ACC112 (cell line): Measurements from ENCODE around the gene MCC.

Experiments
- H2AFZ ChIP-seq: fragments of 200-600 bp; sonication (generic); one replicate; pipeline ENCODE4 v1.6.0; 2017; ENCODE audit warnings: antibody characterized with exemption, low read length; ENCODE audit not compliant: unreplicated experiment
- H3K27ac ChIP-seq: fragments of 200-600 bp; sonication (generic); 2 replicates; pipeline ENCODE4 v1.5.1; 2014; ENCODE audit warnings: low read depth, mild to moderate bottlenecking, antibody characterized with exemption, low read length, moderate library complexity
- H3K27me3 ChIP-seq: fragments of 200-600 bp; sonication (generic); 2 replicates; pipeline ENCODE4 v1.6.1; 2014; ENCODE audit warnings: mild to moderate bottlenecking, antibody characterized with exemption, low read length, moderate library complexity, mixed read lengths; ENCODE audit not compliant: insufficient read depth
- H3K36me3 ChIP-seq: fragments of 200-600 bp; sonication (generic); 2 replicates; pipeline ENCODE4 v1.6.1; 2016; ENCODE audit warnings: mild to moderate bottlenecking, antibody characterized with exemption, low read length, moderate library complexity, mixed read lengths; ENCODE audit not compliant: insufficient read depth
- H3K4me1 ChIP-seq: fragments of 200-600 bp; sonication (generic); one replicate; pipeline ENCODE4 v1.6.1; 2016; ENCODE audit warnings: low read length, mixed read lengths; ENCODE audit not compliant: insufficient read depth, unreplicated experiment, control insufficient read depth
- H3K4me3 ChIP-seq: fragments of 200-600 bp; sonication (generic); 2 replicates; pipeline ENCODE4 v1.5.1; 2014; ENCODE audit warnings: mild to moderate bottlenecking, low read depth, low read length
- H3K79me2 ChIP-seq: fragments of 200-600 bp; sonication (generic); one replicate; pipeline ENCODE4 v1.6.0; 2016; ENCODE audit warnings: low read length; ENCODE audit not compliant: control insufficient read depth, unreplicated experiment, insufficient read depth

MCC gene

DNA sequence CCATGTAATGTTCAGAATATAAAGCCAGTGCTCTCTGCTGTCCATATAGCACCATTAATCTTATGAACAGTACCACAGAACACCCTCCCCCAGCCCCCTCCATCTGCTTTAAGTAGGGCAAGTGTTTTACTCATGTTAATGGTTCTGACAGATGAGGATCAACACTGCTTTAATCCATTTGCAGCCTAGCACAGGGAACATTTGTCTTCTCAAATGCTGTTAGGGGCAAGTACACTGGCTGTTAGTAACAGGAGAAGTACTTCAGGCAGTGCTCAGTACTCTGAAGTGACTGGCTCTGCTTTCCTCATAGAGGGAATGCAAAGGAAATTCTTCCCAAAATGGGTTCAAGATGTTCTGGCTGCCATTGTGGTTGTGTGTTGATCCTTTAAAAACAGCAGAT is 309.1 kb downstream of the MCC start:
- Histone ChIP-seq H3K36me3 (no peaks in the 10 kb centered on the region), H3K79me2 (no peaks in the 10 kb centered on the region), H3K27ac (no peak overlapping the region), H3K27me3 (no peaks in the 10 kb centered on the region), H3K4me1 (no peaks in the 10 kb centered on the region), H3K4me3 (no peak overlapping the region), H2AFZ (no peak overlapping the region)

DNA sequence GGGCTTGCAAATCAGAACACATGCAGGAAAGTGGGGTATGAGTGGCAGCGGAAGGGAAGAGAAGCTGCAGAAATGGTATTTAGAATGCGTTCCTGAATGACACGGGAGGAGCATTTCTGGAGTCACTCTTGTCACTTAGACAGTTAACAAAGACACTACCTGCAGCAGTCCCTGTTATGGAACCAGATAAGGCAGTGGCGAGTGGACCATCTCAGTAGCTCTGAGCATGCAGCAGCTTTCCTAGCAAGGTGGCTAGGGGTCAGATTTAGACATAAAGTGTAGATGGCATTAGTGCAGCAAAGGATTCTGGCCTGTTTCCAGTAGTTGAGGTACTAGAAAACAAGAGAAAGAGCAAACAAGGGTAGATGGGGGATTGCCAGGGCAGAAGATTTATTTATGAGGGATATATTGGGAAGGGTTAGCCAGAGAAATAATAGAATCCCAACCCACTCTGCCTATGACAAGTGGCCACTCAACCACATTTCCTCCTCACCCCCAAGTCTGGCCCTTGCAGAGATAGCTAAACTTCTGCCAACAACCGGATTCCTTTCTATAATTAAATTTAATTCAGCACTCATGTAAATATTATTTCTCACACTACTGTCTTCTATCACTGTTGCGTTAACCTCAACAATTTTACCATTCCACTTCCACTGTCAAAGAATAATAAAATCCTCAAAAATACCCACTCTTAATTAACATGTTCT is 310.0 kb downstream of the MCC start:
- Histone ChIP-seq H3K4me3 (no peak overlapping the region), H3K27me3 (no peaks in the 10 kb centered on the region), H3K79me2 (no peaks in the 10 kb centered on the region), H3K27ac (no peak overlapping the region), H3K4me1 (no peaks in the 10 kb centered on the region), H2AFZ (no peak overlapping the region), H3K36me3 (no peaks in the 10 kb centered on the region)

- Histone ChIP-seq H3K79me2 (no peaks in the 10 kb centered on the region), H3K27ac (no peak overlapping the region), H3K4me1 (no peaks in the 10 kb centered on the region), H3K27me3 (no peaks in the 10 kb centered on the region), H3K4me3 (no peak overlapping the region), H2AFZ (no peak overlapping the region), H3K36me3 (no peaks in the 10 kb centered on the region)
Observed at GRCh38 chr5:113177225-113177624, 311.0 kb downstream of the MCC start.

DNA sequence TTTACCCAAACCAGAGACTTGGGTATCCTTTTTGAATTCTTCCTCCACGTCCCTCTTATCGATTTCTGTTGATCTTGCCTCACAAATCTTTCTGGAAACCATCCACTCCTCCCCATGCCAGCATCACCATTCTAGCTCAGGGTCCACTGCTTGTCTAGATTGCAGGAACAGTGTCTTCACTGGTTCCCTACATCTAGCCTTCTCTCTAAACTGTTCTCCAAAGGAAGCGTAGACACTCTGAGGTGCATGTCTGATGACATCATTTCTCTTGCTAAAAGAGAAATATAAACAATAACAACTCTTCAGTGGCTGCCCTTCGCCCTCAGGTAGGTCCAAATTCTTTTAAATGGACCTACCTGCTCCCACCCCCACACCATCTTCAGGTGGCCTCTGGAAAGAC is 311.5 kb downstream of the MCC start:
- Histone ChIP-seq H2AFZ (no peak overlapping the region), H3K4me1 (no peaks in the 10 kb centered on the region), H3K79me2 (no peaks in the 10 kb centered on the region)

DNA sequence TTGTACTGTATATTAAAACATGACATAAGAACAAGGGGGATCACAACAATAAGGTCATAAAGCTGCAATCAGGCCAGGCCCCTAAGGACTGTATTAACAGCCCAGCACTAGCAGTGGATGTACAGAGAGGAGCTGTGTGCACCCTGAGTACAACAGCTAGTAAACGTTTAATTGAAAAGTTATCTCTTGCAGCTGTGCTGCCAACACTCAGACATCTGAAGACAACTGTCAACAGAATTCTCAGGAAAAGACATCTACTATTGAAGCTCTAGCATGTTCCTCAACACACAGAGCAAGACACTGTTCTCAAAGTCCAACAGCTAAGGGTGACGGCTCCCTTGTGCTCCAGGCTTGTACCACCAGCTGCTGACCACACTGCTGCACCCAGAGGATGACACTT is 312.1 kb downstream of the MCC start:
- Histone ChIP-seq H3K4me1 (no peaks in the 10 kb centered on the region), H3K27ac (no peak overlapping the region), H3K36me3 (no peaks in the 10 kb centered on the region), H2AFZ (no peak overlapping the region), H3K4me3 (no peak overlapping the region), H3K79me2 (no peaks in the 10 kb centered on the region), H3K27me3 (no peaks in the 10 kb centered on the region)

More for the DNA sequence above, 311.5 kb downstream of the MCC start:
- Histone ChIP-seq H3K36me3 (no peaks in the 10 kb centered on the region), H3K27ac (no peak overlapping the region), H3K27me3 (no peaks in the 10 kb centered on the region), H3K4me3 (no peak overlapping the region)

DNA sequence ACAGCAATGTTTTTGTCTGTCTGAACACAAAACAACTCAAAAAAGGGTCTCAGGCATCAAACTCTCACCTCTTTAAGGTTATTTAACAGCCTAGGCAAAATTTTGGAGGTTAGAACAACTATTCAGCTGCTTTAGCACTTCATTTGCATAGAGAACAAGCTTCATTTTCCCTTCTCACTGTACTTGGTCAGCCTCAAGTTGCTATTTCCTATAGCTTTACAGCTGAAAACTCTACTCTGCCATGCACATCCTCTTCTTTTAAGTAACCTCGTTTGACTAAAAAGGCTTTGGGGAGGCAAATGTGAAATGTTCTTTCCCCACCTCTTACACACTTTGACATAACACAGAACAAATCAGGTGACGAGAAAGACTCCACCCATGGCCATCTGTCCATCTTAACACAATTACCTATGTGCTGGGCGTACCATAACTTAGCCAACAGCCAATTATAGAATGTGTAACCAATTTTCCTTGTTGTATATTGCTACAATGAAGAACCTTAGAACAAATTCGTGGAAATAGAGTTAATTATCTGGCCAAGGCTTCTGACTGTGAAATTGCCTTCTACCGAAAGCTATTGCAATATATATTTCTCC is 315.9 kb downstream of the MCC start:
- Histone ChIP-seq H3K4me3 (no peak overlapping the region), H3K36me3 (no peaks in the 10 kb centered on the region), H3K4me1 (peaks cover 6% of the 10 kb centered on the region), H3K27ac (no peak overlapping the region), H3K79me2 (no peaks in the 10 kb centered on the region), H2AFZ (no peak overlapping the region), H3K27me3 (no peaks in the 10 kb centered on the region)

DNA sequence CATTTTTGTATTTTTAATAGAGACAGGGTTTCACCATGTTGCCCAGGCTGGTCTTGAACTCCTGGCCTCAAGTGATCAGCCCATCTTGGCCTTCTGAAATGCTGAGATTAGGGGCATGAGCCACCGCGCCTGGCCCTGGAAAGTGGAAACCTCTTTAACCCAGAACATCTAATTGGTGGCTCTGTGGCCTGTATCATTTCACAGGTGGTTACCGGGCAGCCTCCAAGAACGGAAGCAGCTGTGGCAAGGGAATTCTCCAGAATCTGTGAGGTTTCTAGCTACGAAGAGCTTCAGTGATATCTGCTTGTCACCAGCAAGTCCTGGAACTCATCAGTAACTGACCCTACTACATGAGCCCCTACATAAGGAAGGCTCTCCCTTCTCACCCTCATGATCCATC is 316.7 kb downstream of the MCC start:
- Histone ChIP-seq H3K79me2 (no peaks in the 10 kb centered on the region), H3K4me3 (no peak overlapping the region), H2AFZ (no peak overlapping the region), H3K36me3 (no peaks in the 10 kb centered on the region), H3K27me3 (no peaks in the 10 kb centered on the region), H3K4me1 (peaks cover 14% of the 10 kb centered on the region), H3K27ac (no peak overlapping the region)

- no peaks in the 10 kb centered on the region for H3K27me3 ChIP-seq
- no peak overlapping the region for H2AFZ ChIP-seq
- no peaks in the 10 kb centered on the region for H3K36me3 ChIP-seq
- no peak overlapping the region for H3K4me3 ChIP-seq
- no peak overlapping the region for H3K27ac ChIP-seq
- H3K4me1 ChIP-seq, result peaks cover 21% of the 10 kb centered on the region
- H3K79me2 ChIP-seq, result no peaks in the 10 kb centered on the region
Observed at GRCh38 chr5:113170707-113171106, 317.5 kb downstream of the MCC start.

GRCh38 chr5:113169720-113170119 is 318.5 kb downstream of the MCC start:
- Histone ChIP-seq H2AFZ (no peak overlapping the region), H3K4me1 (peaks cover 21% of the 10 kb centered on the region), H3K27me3 (no peaks in the 10 kb centered on the region), H3K27ac (no peak overlapping the region), H3K36me3 (no peaks in the 10 kb centered on the region), H3K4me3 (no peak overlapping the region), H3K79me2 (no peaks in the 10 kb centered on the region)

GRCh38 chr5:113167985-113168384 is 320.3 kb downstream of the MCC start:
- Histone ChIP-seq H3K36me3 (no peaks in the 10 kb centered on the region), H3K27me3 (no peaks in the 10 kb centered on the region), H3K4me3 (no peak overlapping the region), H2AFZ (no peak overlapping the region), H3K27ac (no peak overlapping the region), H3K4me1 (peaks cover 31% of the 10 kb centered on the region), H3K79me2 (no peaks in the 10 kb centered on the region)

- H3K36me3 ChIP-seq, result no peaks in the 10 kb centered on the region
- no peaks in the 10 kb centered on the region for H3K79me2 ChIP-seq
- no peaks in the 10 kb centered on the region for H3K27me3 ChIP-seq
- no peak overlapping the region for H2AFZ ChIP-seq
- peak overlapping the region; percentile 55 for H3K27ac ChIP-seq
- peak overlapping the region; percentile 24 for H3K4me3 ChIP-seq
- peaks cover 37% of the 10 kb centered on the region for H3K4me1 ChIP-seq
Observed at GRCh38 chr5:113166852-113167366, 321.3 kb downstream of the MCC start.
